Neural crest cell (in vitro differentiated cells): ENCODE results near the gene SYP. TPM values are rescaled to one million over a fixed set of nuclear protein-coding genes. Genes with fewer than 3 reads are reported as not detected.

ENCODE experiments used
- DNase-seq: peaks from one replicate; pipeline ENCODE4 v3.0.0; 2021; ENCODE audit warnings: low read depth, mixed read lengths, low spot score
- H3K27ac Mint-ChIP-seq: one replicate; pipeline ENCODE4 v1.8.0; 2021; ENCODE audit warnings: mild to moderate bottlenecking, mixed read lengths; ENCODE audit not compliant: unreplicated experiment
- H3K27me3 Mint-ChIP-seq: 2 replicates; pipeline ENCODE4 v1.8.0; 2021; ENCODE audit warnings: low read depth, mild to moderate bottlenecking, mixed read lengths
- H3K36me3 Mint-ChIP-seq: 2 replicates; pipeline ENCODE4 v1.8.0; 2021; ENCODE audit warnings: low read depth, mild to moderate bottlenecking, mixed read lengths
- H3K4me1 Mint-ChIP-seq: 2 replicates; pipeline ENCODE4 v1.8.0; 2021; ENCODE audit warnings: mixed read lengths
- H3K4me3 Mint-ChIP-seq: one replicate; pipeline ENCODE4 v1.8.0; 2021; ENCODE audit warnings: mild to moderate bottlenecking, mixed read lengths
- H3K9me3 Mint-ChIP-seq: 2 replicates; pipeline ENCODE4 v1.8.0; 2021; ENCODE audit warnings: mixed read lengths
- CTCF ChIP-seq: fragments of 200-600 bp; sonication (generic); conservative IDR thresholded peaks from 2 replicates; pipeline ENCODE4 v1.5.0; 2021; ENCODE audit warnings: antibody characterized with exemption, mild to moderate bottlenecking
- total RNA-seq: library from RNA; stranded (reverse); gene quantifications from 2 replicates; pipeline ENCODE4 v1.2.1, GENCODE V29; 2021

Gene SYP
- total RNA-seq, 1 donor from 2014 or later = 10.2 TPM

- DNase-seq = no peak
- no peak for TF ChIP-seq CTCF
- H3K36me3 Mint-ChIP-seq = no peaks in the 10 kb centered on the region
- H3K9me3 Mint-ChIP-seq = peaks cover 2% of the 10 kb centered on the region
- no peaks in the 10 kb centered on the region for H3K4me1 Mint-ChIP-seq
- H3K27ac Mint-ChIP-seq = no peak overlapping the region
- H3K27me3 Mint-ChIP-seq = peaks cover 9% of the 10 kb centered on the region
- no peak overlapping the region for H3K4me3 Mint-ChIP-seq
Measured at GRCh38 chrX:49206543-49206942, 6.5 kb upstream of the SYP start.

DNA sequence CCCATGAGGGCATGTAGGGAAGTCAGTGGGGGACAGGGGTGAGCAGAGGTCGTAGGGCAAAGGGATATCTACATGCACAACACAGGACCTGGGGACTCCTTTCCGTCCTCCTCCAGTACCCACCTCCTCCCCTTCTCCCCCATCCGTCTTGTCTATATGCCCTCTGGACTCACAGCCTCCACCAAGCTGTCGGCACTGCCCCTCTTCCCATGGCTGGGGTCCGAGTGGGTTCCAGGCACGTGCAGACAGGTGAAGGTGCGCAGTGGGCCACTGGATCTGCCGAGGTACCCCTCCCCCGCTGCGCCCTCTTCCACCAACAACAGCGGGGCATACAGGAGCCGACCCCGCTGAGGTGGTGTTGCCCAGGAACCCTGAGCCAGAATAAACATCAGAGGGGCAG lies 5.5 kb upstream of the SYP start:
- TF ChIP-seq CTCF = no peak
- no peak overlapping the region for H3K4me3 Mint-ChIP-seq
- peaks cover 4% of the 10 kb centered on the region for H3K4me1 Mint-ChIP-seq
- peaks cover 7% of the 10 kb centered on the region for H3K27me3 Mint-ChIP-seq
- H3K9me3 Mint-ChIP-seq = peaks cover 2% of the 10 kb centered on the region
- no peak overlapping the region for H3K27ac Mint-ChIP-seq
- no peaks in the 10 kb centered on the region for H3K36me3 Mint-ChIP-seq
- no peak for DNase-seq

DNA sequence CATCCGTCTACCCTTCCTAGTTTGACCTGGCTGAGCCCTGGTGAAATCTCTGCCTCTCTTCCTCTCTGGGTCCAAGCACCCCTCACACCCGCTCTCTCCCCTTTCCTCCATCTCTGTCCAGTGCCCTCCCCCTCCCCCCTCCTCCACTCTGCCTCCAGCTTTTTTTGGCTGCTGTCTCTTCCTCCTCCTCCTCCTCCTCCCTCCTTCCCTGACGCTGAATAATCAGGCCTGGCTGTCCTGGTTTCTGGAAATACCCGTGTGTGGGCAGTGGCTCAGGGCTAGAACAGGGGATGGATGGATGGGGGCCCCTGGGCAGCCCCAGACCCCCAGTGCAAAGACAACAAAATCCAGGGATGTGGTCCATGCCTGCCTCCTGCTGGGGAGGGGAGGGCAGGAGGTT lies 4.7 kb upstream of the SYP start:
- Mint-ChIP-seq H3K36me3 (no peaks in the 10 kb centered on the region), H3K9me3 (peaks cover 2% of the 10 kb centered on the region), H3K4me3 (no peak overlapping the region), H3K27me3 (peaks cover 7% of the 10 kb centered on the region), H3K27ac (no peak overlapping the region), H3K4me1 (peaks cover 5% of the 10 kb centered on the region)
- no peak for DNase-seq
- no peak for TF ChIP-seq CTCF

DNA sequence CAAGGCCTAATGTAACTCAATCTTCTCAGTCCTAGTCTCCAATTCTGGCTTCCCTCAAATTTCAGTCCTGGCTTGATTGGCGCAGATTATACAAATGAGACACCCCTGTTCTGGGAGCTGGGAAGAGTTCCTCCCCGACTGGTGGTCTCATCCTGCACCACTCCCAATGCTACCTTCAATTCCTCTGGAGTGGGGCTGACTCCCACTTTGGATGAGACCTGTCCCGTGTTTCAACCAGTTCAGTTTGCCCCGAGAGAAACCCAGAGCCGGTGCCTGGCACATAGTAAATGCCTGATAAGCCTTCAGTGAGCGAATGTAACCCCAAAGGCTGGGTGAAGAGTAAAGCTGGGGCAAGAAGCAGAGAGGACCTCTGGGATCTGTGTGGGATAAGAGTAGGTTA lies 4.0 kb upstream of the SYP start:
- no peaks in the 10 kb centered on the region for H3K36me3 Mint-ChIP-seq
- no peak overlapping the region for H3K27ac Mint-ChIP-seq
- DNase-seq = no peak
- peaks cover 2% of the 10 kb centered on the region for H3K9me3 Mint-ChIP-seq
- peaks cover 5% of the 10 kb centered on the region for H3K4me1 Mint-ChIP-seq
- H3K4me3 Mint-ChIP-seq = no peak overlapping the region
- peaks cover 10% of the 10 kb centered on the region for H3K27me3 Mint-ChIP-seq
- TF ChIP-seq CTCF = no peak

DNA sequence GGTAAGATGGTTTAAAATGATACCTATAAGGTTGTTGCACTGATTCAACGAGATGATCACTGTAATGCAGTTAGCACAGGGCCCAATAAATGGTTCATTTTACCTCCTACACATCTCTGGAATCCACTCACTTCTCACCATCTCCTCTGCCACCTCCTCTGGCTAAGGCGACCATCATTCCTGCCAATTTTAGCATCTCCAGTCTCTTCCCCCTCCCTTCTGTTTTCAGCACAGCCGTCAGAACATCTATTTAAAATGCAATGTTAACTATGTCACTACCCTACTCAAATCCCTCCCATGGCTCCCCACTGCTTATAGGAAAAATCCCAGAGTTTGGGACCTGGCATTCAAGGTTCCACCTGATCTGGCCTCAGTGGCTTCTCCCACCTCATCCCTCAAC lies 3.5 kb upstream of the SYP start:
- no peak for TF ChIP-seq CTCF
- Mint-ChIP-seq H3K4me1 (peaks cover 5% of the 10 kb centered on the region), H3K27me3 (peaks cover 15% of the 10 kb centered on the region), H3K36me3 (no peaks in the 10 kb centered on the region), H3K9me3 (peaks cover 2% of the 10 kb centered on the region), H3K4me3 (no peak overlapping the region), H3K27ac (no peak overlapping the region)
- no peak for DNase-seq

DNA sequence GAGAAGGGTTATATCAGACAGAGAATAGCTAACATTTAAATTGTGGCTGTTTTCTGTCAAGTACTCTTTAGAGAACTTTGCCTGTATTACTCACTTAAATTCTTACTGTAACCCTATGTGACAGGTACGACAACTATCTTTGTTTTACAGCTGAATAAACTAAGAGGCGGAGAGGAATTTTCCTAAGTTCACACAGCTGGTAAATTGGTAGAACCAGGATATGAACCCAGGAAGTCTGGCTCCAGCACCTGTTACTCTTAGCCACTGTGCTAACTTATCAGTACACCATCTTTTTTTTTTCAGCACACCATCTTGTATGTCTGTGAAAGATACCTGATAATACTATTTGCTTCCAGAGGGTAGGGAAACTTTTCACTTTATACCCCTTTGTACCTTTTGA lies 2.0 kb upstream of the SYP start:
- no peaks in the 10 kb centered on the region for H3K36me3 Mint-ChIP-seq
- H3K27me3 Mint-ChIP-seq = peaks cover 23% of the 10 kb centered on the region
- DNase-seq = no peak
- H3K4me3 Mint-ChIP-seq = no peak overlapping the region
- H3K9me3 Mint-ChIP-seq = peaks cover 2% of the 10 kb centered on the region
- peaks cover 10% of the 10 kb centered on the region for H3K4me1 Mint-ChIP-seq
- no peak for TF ChIP-seq CTCF
- H3K27ac Mint-ChIP-seq = no peak overlapping the region
